Breast epithelium (tissue), 3 donors: ENCODE data around the gene EMILIN2.

Source experiments
- POLR2A ChIP-seq: fragments of 450-650 bp; IDR thresholded peaks from one replicate; pipeline ENCODE4 v1.6.1; 2016; ENCODE audit warnings: antibody characterized with exemption, mild to moderate bottlenecking, moderate library complexity
- POLR2AphosphoS5 ChIP-seq, 3 donors: sonication (generic); formaldehyde crosslinking; IDR thresholded peaks; one replicate each; pipeline ENCODE4 v1.6.1; 2017; ENCODE audit warnings: antibody characterized with exemption in 3 of 3
- TF ChIP-seq, protein P1 (sequence below), 3 donors: fragments of 450-650 bp; IDR thresholded peaks; one replicate each; pipeline ENCODE4 v1.5.1; 2016 to 2017; ENCODE audit warnings: antibody characterized with exemption in 3 of 3, mild to moderate bottlenecking in 3 of 3, moderate library complexity in 3 of 3

- TF ChIP-seq, protein P1, sequence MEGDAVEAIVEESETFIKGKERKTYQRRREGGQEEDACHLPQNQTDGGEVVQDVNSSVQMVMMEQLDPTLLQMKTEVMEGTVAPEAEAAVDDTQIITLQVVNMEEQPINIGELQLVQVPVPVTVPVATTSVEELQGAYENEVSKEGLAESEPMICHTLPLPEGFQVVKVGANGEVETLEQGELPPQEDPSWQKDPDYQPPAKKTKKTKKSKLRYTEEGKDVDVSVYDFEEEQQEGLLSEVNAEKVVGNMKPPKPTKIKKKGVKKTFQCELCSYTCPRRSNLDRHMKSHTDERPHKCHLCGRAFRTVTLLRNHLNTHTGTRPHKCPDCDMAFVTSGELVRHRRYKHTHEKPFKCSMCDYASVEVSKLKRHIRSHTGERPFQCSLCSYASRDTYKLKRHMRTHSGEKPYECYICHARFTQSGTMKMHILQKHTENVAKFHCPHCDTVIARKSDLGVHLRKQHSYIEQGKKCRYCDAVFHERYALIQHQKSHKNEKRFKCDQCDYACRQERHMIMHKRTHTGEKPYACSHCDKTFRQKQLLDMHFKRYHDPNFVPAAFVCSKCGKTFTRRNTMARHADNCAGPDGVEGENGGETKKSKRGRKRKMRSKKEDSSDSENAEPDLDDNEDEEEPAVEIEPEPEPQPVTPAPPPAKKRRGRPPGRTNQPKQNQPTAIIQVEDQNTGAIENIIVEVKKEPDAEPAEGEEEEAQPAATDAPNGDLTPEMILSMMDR (IDR thresholded peaks at IDR 0.05) = no peak
- TF ChIP-seq POLR2AphosphoS5 (IDR thresholded peaks at IDR 0.05) (peak in 2 of 3 donors; percentile 39 to 45), POLR2A (no peak)
Observed at GRCh38 chr18:2901423-2901985, 54.7 kb downstream of the EMILIN2 start.
